ENCODE data around the gene MYO19. TPM values are rescaled to one million over a fixed set of nuclear protein-coding genes. Genes with fewer than 3 reads are reported as not detected.
A peak's percentile ranks its signal among the peaks of the same experiment; 100 is the strongest.

The MYO19 gene
- total RNA-seq (2021) = 134 and 144 TPM in 2 replicates
- long read RNA-seq, full-length matches to known transcripts = 123 of 237 reads
- long read RNA-seq, partial matches to known transcripts = 35 of 237 reads
- long read RNA-seq, other reads (novel, unspliced or antisense) = 79 of 237 reads

- Histone ChIP-seq H2AK5ac (ENCODE audit: insufficient read length, low read length) (no peak within 1 kb of the TSS), H2BK20ac (ENCODE audit: low read depth, low read length, poor library complexity, severe bottlenecking) (no peak within 1 kb of the TSS), H3K18ac (ENCODE audit: insufficient read length, low read depth, low read length) (peak within 1 kb of the TSS; percentile 97), H2BK5ac (ENCODE audit: insufficient read length, low read length) (no peak within 1 kb of the TSS), H3K79me1 (ENCODE audit: insufficient read depth, low read depth, low read length, poor library complexity, severe bottlenecking) (peaks cover 7% of the 10 kb centered on the region), H3K27me3 (ENCODE audit: insufficient read depth, low read length) (no peaks in the 10 kb centered on the region), H4K91ac (ENCODE audit: insufficient read length, low read depth, low read length) (no peak within 1 kb of the TSS), H3K4me2 (ENCODE audit: insufficient read depth, insufficient read length, low read length) (peak within 1 kb of the TSS; percentile 80), H3K9me3 (ENCODE audit: control insufficient read depth, low read depth, low read length) (no peaks in the 10 kb centered on the region), H3K23me2 (ENCODE audit: insufficient read length, low read depth, low read length, poor library complexity, severe bottlenecking) (peaks cover 7% of the 10 kb centered on the region), H3K9ac (ENCODE audit: extremely low read depth, insufficient read length, low read length) (peak within 1 kb of the TSS; percentile 88), H4K20me1 (ENCODE audit: control insufficient read depth, insufficient read depth, insufficient read length) (no peaks in the 10 kb centered on the region), H3K56ac (ENCODE audit: insufficient read length, low read depth, low read length) (no peak within 1 kb of the TSS), H3K79me2 (ENCODE audit: insufficient read depth, low read length) (peaks cover 5% of the 10 kb centered on the region; the same call in 1 of the 2 replicates), H3K14ac (ENCODE audit: insufficient read depth, low read length) (peak within 1 kb of the TSS; percentile 93), H2BK120ac (ENCODE audit: low read depth, low read length, poor library complexity, severe bottlenecking) (no peak within 1 kb of the TSS), H2AFZ (ENCODE audit: low read length) (no peak within 1 kb of the TSS), H4K5ac (ENCODE audit: insufficient read length, low read depth, low read length) (peak within 1 kb of the TSS; percentile 89), H3K27ac (ENCODE audit: insufficient read length, low read depth, low read length) (peak within 1 kb of the TSS; percentile 74), H3K4me1 (ENCODE audit: insufficient read depth, low read length) (0 out of 2 replicates have a peak, but pooled peaks cover 2% of the 10 kb centered on the region), H3K4ac (ENCODE audit: low read depth, low read length) (no peak within 1 kb of the TSS), H2BK12ac (ENCODE audit: insufficient read length, low read depth, low read length) (no peak within 1 kb of the TSS), H3T11ph (ENCODE audit: low read length) (no peak within 1 kb of the TSS), H3K23ac (ENCODE audit: insufficient read length, low read depth, low read length) (no peak within 1 kb of the TSS), H4K8ac (replicated peaks; ENCODE audit: insufficient read length, low read depth, low read length) (no peak within 1 kb of the TSS), H2BK15ac (ENCODE audit: low read depth, low read length) (no peak within 1 kb of the TSS)
- Mint-ChIP-seq H3K9me3 (peaks cover 0 to 7% of the 10 kb centered on the region in 2 experiments; a peak in 3 of 5 replicates), H3K27ac (peak within 1 kb of the TSS; percentile 99 to 100 (median 99)), H3K27me3 (ENCODE audit: low read depth) (peaks cover 1% of the 10 kb centered on the region; the same call in 1 of the 2 replicates), H3K4me1 (peaks cover 10 to 17% of the 10 kb centered on the region in 2 experiments), H3K4me3 (peak within 1 kb of the TSS; percentile 96 to 99), H3K36me3 (ENCODE audit: insufficient read depth in 1 of 3, low read depth in 3 of 3) (peaks cover 31 to 68% (median 38%) of the 10 kb centered on the region in 3 experiments)
- peak; percentile 98 for DNase-seq
- WGBS (ENCODE audit: extremely low coverage, insufficient read length, low lambda C conversion rate) = no CpG with 5 or more reads among the region's 83 CpGs
- no peak for TF ChIP-seq CTCF (conservative IDR thresholded peaks at IDR 0.05)
Observed at GRCh38 chr17:36534840-36535668, at the start of gene MYO19, which contains the start of gene PIGW. Gene MYO19 (minus strand): TSS chr17:36534868. CDS start chr17:36532538, 2,330 bp downstream. Gene PIGW (plus strand): TSS chr17:36534987. CDS start chr17:36537102, 2,115 bp downstream.
